ENCODE measurements around the gene LRRTM2.

- TF ChIP-seq CTCF (IDR thresholded peaks at IDR 0.05) (no peak), POLR2A (IDR thresholded peaks at IDR 0.05) (no peak)
These were observed 23.6 kb upstream of the LRRTM2 start for GRCh38 chr5:138898742-138899141.
